ENCODE measurements around the gene SPRY4.

GRCh38 chr5:142304013-142304701 lies 20.7 kb downstream of the SPRY4 start:
- TF ChIP-seq CTCF (IDR thresholded peaks at IDR 0.05) (no peak), EP300 (IDR thresholded peaks at IDR 0.05) (no peak), POLR2A (IDR thresholded peaks at IDR 0.05) (no peak), POLR2AphosphoS5 (IDR thresholded peaks at IDR 0.05) (no peak)

All from stomach (tissue), 4 donors.